AG08396 (cell line): ENCODE data around the gene RHBDD3.
A peak's percentile ranks its signal among the peaks of the same experiment; 100 is the strongest.
"Not testable (repeated sequence)": the region's sequence is repeated elsewhere in the genome, so short reads cannot be mapped to it uniquely, and the experiment has no call there.

Source experiments
- DNase-seq: peaks from one replicate; pipeline ENCODE4 v3.0.0; 2012; ENCODE audit warnings: low spot score, mixed read lengths

RHBDD3 gene

GRCh38 chr22:29247891-29248290 lies 19.9 kb downstream of the RHBDD3 start:
- not testable (repeated sequence) for DNase-seq

- DNase-seq: peak; percentile 82
Measured at GRCh38 chr22:29245626-29246385, 22.0 kb downstream of the RHBDD3 start.

GRCh38 chr22:29244785-29245625 lies 22.8 kb downstream of the RHBDD3 start:
- no peak for DNase-seq

GRCh38 chr22:29243874-29244446 lies 23.8 kb downstream of the RHBDD3 start:
- no peak for DNase-seq

GRCh38 chr22:29240481-29240880 lies 27.3 kb downstream of the RHBDD3 start:
- not testable (repeated sequence) for DNase-seq

GRCh38 chr22:29233277-29233877 lies 34.4 kb downstream of the RHBDD3 start:
- DNase-seq: no peak

- DNase-seq: no peak
Measured at GRCh38 chr22:29231971-29232959, 35.5 kb downstream of the RHBDD3 start.

- no peak for DNase-seq
Measured at GRCh38 chr22:29230972-29231875, 36.6 kb downstream of the RHBDD3 start.

GRCh38 chr22:29226351-29226981 lies 41.3 kb downstream of the RHBDD3 start:
- DNase-seq: no peak

GRCh38 chr22:29225422-29226090 lies 42.2 kb downstream of the RHBDD3 start:
- peak; percentile 65 for DNase-seq

GRCh38 chr22:29224859-29225410 lies 42.8 kb downstream of the RHBDD3 start:
- no peak for DNase-seq

- DNase-seq: no peak
Measured at GRCh38 chr22:29224121-29224858, 43.5 kb downstream of the RHBDD3 start.

- no peak for DNase-seq
Measured at GRCh38 chr22:29219881-29220670, 47.7 kb downstream of the RHBDD3 start.

GRCh38 chr22:29219409-29219782 lies 48.4 kb downstream of the RHBDD3 start:
- DNase-seq: not testable (repeated sequence)

- no peak for DNase-seq
Measured at GRCh38 chr22:29218758-29219408, 48.9 kb downstream of the RHBDD3 start.
